WTC11 (cell line): Measurements from ENCODE around the gene PDIA3. TPM values are rescaled to one million over a fixed set of nuclear protein-coding genes. Genes with fewer than 3 reads are reported as not detected.

Experiments
- ATAC-seq: fragments of 200-7000 bp; cut with Tn5 transposase; 2 replicates; pipeline ENCODE4 v1.10.0; 2021; ENCODE audit warnings: mild to moderate bottlenecking, moderate library complexity
- CTCF ChIA-PET: fragments of 300-600 bp; sonication (Branson Sonifier 250); formaldehyde crosslinking; loops from one replicate; lab custom pipeline; 2021; ENCODE audit warnings: antibody characterized with exemption; lab: Charles Lee
- POLR2A ChIA-PET: fragments of 350-600 bp; sonication (Branson Sonifier 250); formaldehyde crosslinking; loops from one replicate; lab custom pipeline; 2021; ENCODE audit warnings: antibody characterized with exemption; lab: Charles Lee
- DNase-seq: peaks from one replicate; pipeline ENCODE4 v3.0.0; 2021; ENCODE audit warnings: low spot score
- H3K27ac Mint-ChIP-seq: 2 replicates; pipeline ENCODE4 v1.8.0; 2021; ENCODE audit warnings: mixed read lengths
- H3K27me3 Mint-ChIP-seq: 2 replicates; pipeline ENCODE4 v1.8.0; 2021; ENCODE audit warnings: low read depth, mild to moderate bottlenecking, moderate library complexity, mixed read lengths
- H3K36me3 Mint-ChIP-seq: 2 replicates; pipeline ENCODE4 v1.8.0; 2021; ENCODE audit warnings: mixed read lengths
- H3K4me1 Mint-ChIP-seq: 2 replicates; pipeline ENCODE4 v1.8.0; 2022; ENCODE audit warnings: mixed read lengths
- H3K4me3 Mint-ChIP-seq: 2 replicates; pipeline ENCODE4 v1.8.0; 2021; ENCODE audit warnings: mild to moderate bottlenecking, moderate library complexity, mixed read lengths
- H3K9me3 Mint-ChIP-seq: 2 replicates; pipeline ENCODE4 v1.8.0; 2021; ENCODE audit warnings: mixed read lengths
- ATF1 ChIP-seq: sonication (generic); formaldehyde crosslinking; IDR thresholded peaks from 2 replicates; pipeline ENCODE4 v1.8.1; 2023; ENCODE audit warnings: mild to moderate bottlenecking, moderate library complexity, missing genetic modification reagents
- CBFB ChIP-seq: sonication (generic); formaldehyde crosslinking; IDR thresholded peaks from 2 replicates; pipeline ENCODE4 v1.8.1; 2022; ENCODE audit warnings: mild to moderate bottlenecking, low read depth, missing genetic modification reagents
- CREM ChIP-seq: sonication (generic); formaldehyde crosslinking; IDR thresholded peaks from 2 replicates; pipeline ENCODE4 v1.8.1; 2022; ENCODE audit warnings: mild to moderate bottlenecking, missing genetic modification reagents, moderate library complexity
- ETV6 ChIP-seq: sonication (generic); formaldehyde crosslinking; IDR thresholded peaks from 2 replicates; pipeline ENCODE4 v1.8.1; 2022; ENCODE audit warnings: mild to moderate bottlenecking, missing genetic modification reagents
- GRHL2 ChIP-seq: fragments of 250-450 bp; sonication (Bioruptor Pico); IDR thresholded peaks from 2 replicates; pipeline ENCODE4 v1.8.0; 2022; ENCODE audit warnings: mild to moderate bottlenecking, moderate library complexity; ENCODE audit not compliant: insufficient replicate concordance, severe bottlenecking
- GTF2I ChIP-seq: fragments of 250-450 bp; sonication (Bioruptor Pico); conservative IDR thresholded peaks from 2 replicates; pipeline ENCODE4 v1.4.0; 2021; ENCODE audit warnings: mild to moderate bottlenecking
- IRF1 ChIP-seq: sonication (generic); formaldehyde crosslinking; IDR thresholded peaks from 2 replicates; pipeline ENCODE4 v1.8.0; 2023; ENCODE audit warnings: missing genetic modification reagents
- IRF2 ChIP-seq: sonication (generic); formaldehyde crosslinking; IDR thresholded peaks from 2 replicates; pipeline ENCODE4 v1.8.0; 2022; ENCODE audit warnings: low read depth, missing genetic modification reagents, borderline replicate concordance
- JAZF1 ChIP-seq: fragments of 250-450 bp; sonication (Bioruptor Pico); IDR thresholded peaks from 2 replicates; pipeline ENCODE4 v1.9.0; 2021; ENCODE audit warnings: moderate library complexity, mild to moderate bottlenecking, inconsistent platforms
- JUN ChIP-seq: sonication (generic); formaldehyde crosslinking; IDR thresholded peaks from 2 replicates; pipeline ENCODE4 v1.8.0; 2023; ENCODE audit warnings: mild to moderate bottlenecking, missing genetic modification reagents
- KAT7 ChIP-seq: sonication (generic); formaldehyde crosslinking; IDR thresholded peaks from 2 replicates; pipeline ENCODE4 v1.8.1; 2023; ENCODE audit warnings: missing genetic modification reagents, mild to moderate bottlenecking, borderline replicate concordance
- NFE2L1 ChIP-seq: sonication (generic); formaldehyde crosslinking; IDR thresholded peaks from 2 replicates; pipeline ENCODE4 v1.8.1; 2023; ENCODE audit warnings: missing genetic modification reagents
- NR1H2 ChIP-seq: sonication (generic); formaldehyde crosslinking; IDR thresholded peaks from 2 replicates; pipeline ENCODE4 v1.9.0; 2021; ENCODE audit warnings: mild to moderate bottlenecking, moderate library complexity, missing genetic modification reagents
- RORB ChIP-seq: fragments of 250-450 bp; sonication (Bioruptor Pico); IDR thresholded peaks from 2 replicates; pipeline ENCODE4 v1.9.0; 2021; ENCODE audit warnings: mild to moderate bottlenecking
- SMAD3 ChIP-seq: sonication (generic); formaldehyde crosslinking; IDR thresholded peaks from 2 replicates; pipeline ENCODE4 v1.8.0; 2022; ENCODE audit warnings: missing genetic modification reagents, mild to moderate bottlenecking, borderline replicate concordance
- SMAD4 ChIP-seq: sonication (generic); formaldehyde crosslinking; IDR thresholded peaks from 2 replicates; pipeline ENCODE4 v1.8.0; 2022; ENCODE audit warnings: mild to moderate bottlenecking, missing genetic modification reagents
- ZBTB43 ChIP-seq: sonication (generic); formaldehyde crosslinking; IDR thresholded peaks from 2 replicates; pipeline ENCODE4 v1.8.1; 2023; ENCODE audit warnings: mild to moderate bottlenecking, missing genetic modification reagents
- ZMAT4 ChIP-seq: fragments of 250-450 bp; sonication (Bioruptor Pico); IDR thresholded peaks from 2 replicates; pipeline ENCODE4 v1.9.0; 2021; ENCODE audit warnings: mild to moderate bottlenecking
- ZNF138 ChIP-seq: sonication (generic); formaldehyde crosslinking; conservative IDR thresholded peaks from 2 replicates; pipeline ENCODE4 v1.8.1; 2022; ENCODE audit warnings: mild to moderate bottlenecking, moderate library complexity, missing genetic modification reagents
- ZNF396 ChIP-seq: fragments of 250-450 bp; sonication (Bioruptor Pico); IDR thresholded peaks from 2 replicates; pipeline ENCODE4 v1.8.0; 2021; ENCODE audit warnings: mild to moderate bottlenecking, moderate library complexity, borderline replicate concordance
- ZNF416 ChIP-seq: fragments of 250-450 bp; sonication (Bioruptor Pico); IDR thresholded peaks from 2 replicates; pipeline ENCODE4 v1.9.0; 2021; ENCODE audit warnings: mild to moderate bottlenecking, inconsistent platforms
- total RNA-seq: library from RNA; stranded (reverse); gene quantifications from 3 replicates; pipeline ENCODE4 v1.2.3, GENCODE V29; 2021
- TF ChIP-seq, protein P1 (sequence below): fragments of 250-450 bp; sonication (Bioruptor Pico); IDR thresholded peaks from 2 replicates; pipeline ENCODE4 v2.1.2; 2022; ENCODE audit warnings: mild to moderate bottlenecking, moderate library complexity
- TF ChIP-seq, protein P2 (sequence below): sonication (generic); formaldehyde crosslinking; IDR thresholded peaks from 2 replicates; pipeline ENCODE4 v1.8.1; 2022; ENCODE audit warnings: missing genetic modification reagents, borderline replicate concordance
- TF ChIP-seq, protein P3 (sequence below): fragments of 250-450 bp; sonication (Bioruptor Pico); IDR thresholded peaks from 2 replicates; pipeline ENCODE4 v1.9.0; 2021; ENCODE audit warnings: mild to moderate bottlenecking, borderline replicate concordance

PDIA3 gene
- total RNA-seq, 1 experiment from 2014 or later: 630 TPM

- H3K27ac Mint-ChIP-seq: no peak overlapping the region
- H3K4me3 Mint-ChIP-seq: no peak overlapping the region
- POLR2A ChIA-PET: no interaction called here
- CTCF ChIA-PET: no interaction called here
- peaks cover 83% of the 10 kb centered on the region for H3K36me3 Mint-ChIP-seq
- H3K9me3 Mint-ChIP-seq: no peaks in the 10 kb centered on the region
- DNase-seq: no peak
- H3K27me3 Mint-ChIP-seq: no peaks in the 10 kb centered on the region
- TF ChIP-seq KAT7: no peak
- TF ChIP-seq CBFB (CRISPR knock-in tag): no peak
- no peak for TF ChIP-seq SMAD4 (CRISPR knock-in tag)
- no peak for TF ChIP-seq NR1H2
- TF ChIP-seq CREM (CRISPR knock-in tag): no peak
- TF ChIP-seq, protein P1, sequence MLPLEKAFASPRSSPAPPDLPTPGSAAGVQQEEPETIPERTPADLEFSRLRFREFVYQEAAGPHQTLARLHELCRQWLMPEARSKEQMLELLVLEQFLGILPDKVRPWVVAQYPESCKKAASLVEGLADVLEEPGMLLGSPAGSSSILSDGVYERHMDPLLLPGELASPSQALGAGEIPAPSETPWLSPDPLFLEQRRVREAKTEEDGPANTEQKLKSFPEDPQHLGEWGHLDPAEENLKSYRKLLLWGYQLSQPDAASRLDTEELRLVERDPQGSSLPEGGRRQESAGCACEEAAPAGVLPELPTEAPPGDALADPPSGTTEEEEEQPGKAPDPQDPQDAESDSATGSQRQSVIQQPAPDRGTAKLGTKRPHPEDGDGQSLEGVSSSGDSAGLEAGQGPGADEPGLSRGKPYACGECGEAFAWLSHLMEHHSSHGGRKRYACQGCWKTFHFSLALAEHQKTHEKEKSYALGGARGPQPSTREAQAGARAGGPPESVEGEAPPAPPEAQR (CRISPR knock-in tag): no peak
- TF ChIP-seq, protein P2, sequence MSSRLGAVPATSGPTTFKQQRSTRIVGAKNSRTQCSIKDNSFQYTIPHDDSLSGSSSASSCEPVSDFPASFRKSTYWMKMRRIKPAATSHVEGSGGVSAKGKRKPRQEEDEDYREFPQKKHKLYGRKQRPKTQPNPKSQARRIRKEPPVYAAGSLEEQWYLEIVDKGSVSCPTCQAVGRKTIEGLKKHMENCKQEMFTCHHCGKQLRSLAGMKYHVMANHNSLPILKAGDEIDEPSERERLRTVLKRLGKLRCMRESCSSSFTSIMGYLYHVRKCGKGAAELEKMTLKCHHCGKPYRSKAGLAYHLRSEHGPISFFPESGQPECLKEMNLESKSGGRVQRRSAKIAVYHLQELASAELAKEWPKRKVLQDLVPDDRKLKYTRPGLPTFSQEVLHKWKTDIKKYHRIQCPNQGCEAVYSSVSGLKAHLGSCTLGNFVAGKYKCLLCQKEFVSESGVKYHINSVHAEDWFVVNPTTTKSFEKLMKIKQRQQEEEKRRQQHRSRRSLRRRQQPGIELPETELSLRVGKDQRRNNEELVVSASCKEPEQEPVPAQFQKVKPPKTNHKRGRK (CRISPR knock-in tag): no peak
- no peak for TF ChIP-seq ZBTB43 (CRISPR knock-in tag)
- TF ChIP-seq ATF1 (CRISPR knock-in tag): no peak
- no peak for TF ChIP-seq NFE2L1 (CRISPR knock-in tag)
- TF ChIP-seq, protein P3, sequence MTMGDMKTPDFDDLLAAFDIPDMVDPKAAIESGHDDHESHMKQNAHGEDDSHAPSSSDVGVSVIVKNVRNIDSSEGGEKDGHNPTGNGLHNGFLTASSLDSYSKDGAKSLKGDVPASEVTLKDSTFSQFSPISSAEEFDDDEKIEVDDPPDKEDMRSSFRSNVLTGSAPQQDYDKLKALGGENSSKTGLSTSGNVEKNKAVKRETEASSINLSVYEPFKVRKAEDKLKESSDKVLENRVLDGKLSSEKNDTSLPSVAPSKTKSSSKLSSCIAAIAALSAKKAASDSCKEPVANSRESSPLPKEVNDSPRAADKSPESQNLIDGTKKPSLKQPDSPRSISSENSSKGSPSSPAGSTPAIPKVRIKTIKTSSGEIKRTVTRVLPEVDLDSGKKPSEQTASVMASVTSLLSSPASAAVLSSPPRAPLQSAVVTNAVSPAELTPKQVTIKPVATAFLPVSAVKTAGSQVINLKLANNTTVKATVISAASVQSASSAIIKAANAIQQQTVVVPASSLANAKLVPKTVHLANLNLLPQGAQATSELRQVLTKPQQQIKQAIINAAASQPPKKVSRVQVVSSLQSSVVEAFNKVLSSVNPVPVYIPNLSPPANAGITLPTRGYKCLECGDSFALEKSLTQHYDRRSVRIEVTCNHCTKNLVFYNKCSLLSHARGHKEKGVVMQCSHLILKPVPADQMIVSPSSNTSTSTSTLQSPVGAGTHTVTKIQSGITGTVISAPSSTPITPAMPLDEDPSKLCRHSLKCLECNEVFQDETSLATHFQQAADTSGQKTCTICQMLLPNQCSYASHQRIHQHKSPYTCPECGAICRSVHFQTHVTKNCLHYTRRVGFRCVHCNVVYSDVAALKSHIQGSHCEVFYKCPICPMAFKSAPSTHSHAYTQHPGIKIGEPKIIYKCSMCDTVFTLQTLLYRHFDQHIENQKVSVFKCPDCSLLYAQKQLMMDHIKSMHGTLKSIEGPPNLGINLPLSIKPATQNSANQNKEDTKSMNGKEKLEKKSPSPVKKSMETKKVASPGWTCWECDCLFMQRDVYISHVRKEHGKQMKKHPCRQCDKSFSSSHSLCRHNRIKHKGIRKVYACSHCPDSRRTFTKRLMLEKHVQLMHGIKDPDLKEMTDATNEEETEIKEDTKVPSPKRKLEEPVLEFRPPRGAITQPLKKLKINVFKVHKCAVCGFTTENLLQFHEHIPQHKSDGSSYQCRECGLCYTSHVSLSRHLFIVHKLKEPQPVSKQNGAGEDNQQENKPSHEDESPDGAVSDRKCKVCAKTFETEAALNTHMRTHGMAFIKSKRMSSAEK (CRISPR knock-in tag): no peak
- TF ChIP-seq IRF2 (CRISPR knock-in tag): no peak
- no peak for ATAC-seq
- no peaks in the 10 kb centered on the region for H3K4me1 Mint-ChIP-seq
Measured at GRCh38 chr15:43808435-43808950, 62.3 kb downstream of the PDIA3 start.

- no peak overlapping the region for H3K27ac Mint-ChIP-seq
- no peak overlapping the region for H3K4me3 Mint-ChIP-seq
- no peaks in the 10 kb centered on the region for H3K27me3 Mint-ChIP-seq
- no peak for DNase-seq
- ChIA-PET CTCF (no interaction called here), POLR2A (interaction anchor here (0.7 kb wide), 1 partner anchor 810 kb away, joined by 4 read pairs; no protein-coding TSS in a partner anchor)
- no peaks in the 10 kb centered on the region for H3K9me3 Mint-ChIP-seq
- no peak for ATAC-seq
- peaks cover 87% of the 10 kb centered on the region for H3K36me3 Mint-ChIP-seq
- H3K4me1 Mint-ChIP-seq: no peaks in the 10 kb centered on the region
- TF ChIP-seq ZNF396 (no peak), CREM (CRISPR knock-in tag) (no peak), RORB (CRISPR knock-in tag) (no peak), JAZF1 (no peak), ZNF416 (CRISPR knock-in tag) (no peak), ETV6 (CRISPR knock-in tag) (no peak), JUN (CRISPR knock-in tag) (no peak), IRF1 (CRISPR knock-in tag) (no peak), ZMAT4 (CRISPR knock-in tag) (no peak), GTF2I (CRISPR knock-in tag) (no peak), GRHL2 (CRISPR knock-in tag) (no peak), SMAD3 (CRISPR knock-in tag) (no peak), ZNF138 (no peak)
Measured at GRCh38 chr15:43808960-43809678, 62.9 kb downstream of the PDIA3 start.
